ENCODE measurements around the gene MPST.

- TF ChIP-seq, protein P1, sequence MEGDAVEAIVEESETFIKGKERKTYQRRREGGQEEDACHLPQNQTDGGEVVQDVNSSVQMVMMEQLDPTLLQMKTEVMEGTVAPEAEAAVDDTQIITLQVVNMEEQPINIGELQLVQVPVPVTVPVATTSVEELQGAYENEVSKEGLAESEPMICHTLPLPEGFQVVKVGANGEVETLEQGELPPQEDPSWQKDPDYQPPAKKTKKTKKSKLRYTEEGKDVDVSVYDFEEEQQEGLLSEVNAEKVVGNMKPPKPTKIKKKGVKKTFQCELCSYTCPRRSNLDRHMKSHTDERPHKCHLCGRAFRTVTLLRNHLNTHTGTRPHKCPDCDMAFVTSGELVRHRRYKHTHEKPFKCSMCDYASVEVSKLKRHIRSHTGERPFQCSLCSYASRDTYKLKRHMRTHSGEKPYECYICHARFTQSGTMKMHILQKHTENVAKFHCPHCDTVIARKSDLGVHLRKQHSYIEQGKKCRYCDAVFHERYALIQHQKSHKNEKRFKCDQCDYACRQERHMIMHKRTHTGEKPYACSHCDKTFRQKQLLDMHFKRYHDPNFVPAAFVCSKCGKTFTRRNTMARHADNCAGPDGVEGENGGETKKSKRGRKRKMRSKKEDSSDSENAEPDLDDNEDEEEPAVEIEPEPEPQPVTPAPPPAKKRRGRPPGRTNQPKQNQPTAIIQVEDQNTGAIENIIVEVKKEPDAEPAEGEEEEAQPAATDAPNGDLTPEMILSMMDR (conservative IDR thresholded peaks at IDR 0.05; ENCODE audit: low read length), result no peak
- no peak for TF ChIP-seq EZH2phosphoT487 (IDR thresholded peaks at IDR 0.05; ENCODE audit: borderline replicate concordance)
These were observed 12.6 kb downstream of the MPST start for GRCh38 chr22:37032134-37032534.

All from Loucy (cell line).